ENCODE data around the gene MASP1.

Gene MASP1

DNA sequence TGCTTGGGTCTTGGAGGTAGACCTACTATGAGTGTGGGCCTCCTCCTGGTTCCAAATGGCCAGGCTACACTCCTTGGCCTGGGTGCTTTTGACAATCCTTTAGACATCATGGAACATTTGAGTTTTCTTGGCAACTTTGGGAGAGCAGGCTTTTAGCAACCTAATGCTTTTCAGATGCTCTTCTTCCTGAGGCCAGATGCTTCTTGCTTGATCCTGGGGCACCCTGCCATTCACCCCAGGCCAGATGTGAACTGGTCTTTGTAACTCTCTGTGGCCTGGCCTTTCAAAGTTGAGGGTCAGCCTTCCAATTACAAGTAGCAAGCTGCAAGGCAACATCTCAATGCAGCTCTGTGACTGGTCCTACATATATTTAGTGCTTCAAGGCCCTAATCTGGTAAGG lies 53.8 kb downstream of the MASP1 start:
- Histone ChIP-seq H4K20me1 (ENCODE audit: insufficient read depth, low read length, poor library complexity, severe bottlenecking) (no peaks in the 10 kb centered on the region), H3K79me2 (ENCODE audit: insufficient read depth, low read length) (no peaks in the 10 kb centered on the region), H3K9me3 (ENCODE audit: insufficient read depth, low read depth, low read length) (no peaks in the 10 kb centered on the region), H2AFZ (ENCODE audit: low read length) (no peak overlapping the region), H3K4me1 (ENCODE audit: insufficient read depth, low read length, poor library complexity, severe bottlenecking) (no peaks in the 10 kb centered on the region), H3K9ac (ENCODE audit: low read depth, low read length, poor library complexity, severe bottlenecking) (no peak overlapping the region), H3K9me2 (replicated peaks; ENCODE audit: low read depth, low read length) (no peaks in the 10 kb centered on the region), H3F3A (ENCODE audit: low read depth) (no peaks in the 10 kb centered on the region), H3K4me2 (ENCODE audit: low read depth, low read length, poor library complexity, severe bottlenecking) (no peak overlapping the region), H3K27me3 (ENCODE audit: insufficient read depth, low read length, poor library complexity, severe bottlenecking) (no peaks in the 10 kb centered on the region), H3K36me3 (ENCODE audit: insufficient read depth, low read length) (no peaks in the 10 kb centered on the region), H3K4me3 (ENCODE audit: low read length, poor library complexity, severe bottlenecking) (no peak overlapping the region)
- TF ChIP-seq, protein P1, sequence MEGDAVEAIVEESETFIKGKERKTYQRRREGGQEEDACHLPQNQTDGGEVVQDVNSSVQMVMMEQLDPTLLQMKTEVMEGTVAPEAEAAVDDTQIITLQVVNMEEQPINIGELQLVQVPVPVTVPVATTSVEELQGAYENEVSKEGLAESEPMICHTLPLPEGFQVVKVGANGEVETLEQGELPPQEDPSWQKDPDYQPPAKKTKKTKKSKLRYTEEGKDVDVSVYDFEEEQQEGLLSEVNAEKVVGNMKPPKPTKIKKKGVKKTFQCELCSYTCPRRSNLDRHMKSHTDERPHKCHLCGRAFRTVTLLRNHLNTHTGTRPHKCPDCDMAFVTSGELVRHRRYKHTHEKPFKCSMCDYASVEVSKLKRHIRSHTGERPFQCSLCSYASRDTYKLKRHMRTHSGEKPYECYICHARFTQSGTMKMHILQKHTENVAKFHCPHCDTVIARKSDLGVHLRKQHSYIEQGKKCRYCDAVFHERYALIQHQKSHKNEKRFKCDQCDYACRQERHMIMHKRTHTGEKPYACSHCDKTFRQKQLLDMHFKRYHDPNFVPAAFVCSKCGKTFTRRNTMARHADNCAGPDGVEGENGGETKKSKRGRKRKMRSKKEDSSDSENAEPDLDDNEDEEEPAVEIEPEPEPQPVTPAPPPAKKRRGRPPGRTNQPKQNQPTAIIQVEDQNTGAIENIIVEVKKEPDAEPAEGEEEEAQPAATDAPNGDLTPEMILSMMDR (conservative IDR thresholded peaks at IDR 0.05; ENCODE audit: low read length): no peak
- TF ChIP-seq EZH2phosphoT487 (IDR thresholded peaks at IDR 0.05; ENCODE audit: borderline replicate concordance): no peak

DNA sequence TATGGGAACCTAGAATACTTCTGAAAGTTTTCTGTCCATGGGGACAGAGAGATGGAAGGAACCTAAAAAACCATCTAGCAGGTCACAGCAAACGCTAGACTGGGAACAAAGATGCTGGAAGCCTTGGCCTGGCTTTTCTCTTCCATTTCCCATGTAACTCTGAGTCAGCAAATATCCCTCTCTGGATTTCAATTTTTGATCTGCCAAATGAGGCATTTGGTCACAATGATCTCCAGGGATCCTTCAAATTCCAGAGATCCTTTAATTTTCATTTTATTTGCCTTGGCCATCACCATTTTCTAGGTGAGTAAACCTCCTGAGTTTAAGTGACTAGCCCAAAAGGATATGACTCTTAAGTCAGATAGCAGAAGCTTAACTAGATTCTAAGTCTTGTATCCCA lies 54.6 kb downstream of the MASP1 start:
- Histone ChIP-seq H4K20me1 (ENCODE audit: insufficient read depth, low read length, poor library complexity, severe bottlenecking) (no peaks in the 10 kb centered on the region), H3F3A (ENCODE audit: low read depth) (no peaks in the 10 kb centered on the region), H2AFZ (ENCODE audit: low read length) (no peak overlapping the region)

DNA sequence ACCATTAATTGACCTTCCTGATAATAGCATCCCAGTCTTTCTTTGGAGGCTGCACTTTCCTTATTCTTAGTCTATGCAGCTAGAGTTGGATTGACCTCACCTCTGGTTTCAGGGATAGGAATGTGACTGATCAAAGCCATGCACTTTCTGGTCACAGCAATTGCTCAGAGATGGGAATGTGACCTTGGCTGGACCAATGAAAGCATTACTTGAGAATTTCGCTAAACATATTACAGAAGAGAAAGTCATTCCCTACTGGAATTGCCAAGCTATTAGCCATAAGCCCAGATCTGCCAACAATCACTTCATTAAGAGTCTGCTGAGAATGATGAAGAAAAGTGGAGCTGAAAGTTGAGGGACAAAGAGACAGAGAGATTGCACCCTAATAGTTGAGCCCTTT lies 61.5 kb downstream of the MASP1 start:
- H4K20me1 ChIP-seq (ENCODE audit: insufficient read depth, low read length, poor library complexity, severe bottlenecking): no peaks in the 10 kb centered on the region
- no peak overlapping the region for H3K4me3 ChIP-seq (ENCODE audit: low read length, poor library complexity, severe bottlenecking)
- TF ChIP-seq, protein P1 (conservative IDR thresholded peaks at IDR 0.05; ENCODE audit: low read length): no peak
- TF ChIP-seq EZH2phosphoT487 (IDR thresholded peaks at IDR 0.05; ENCODE audit: borderline replicate concordance): no peak
- H3K4me1 ChIP-seq (ENCODE audit: insufficient read depth, low read length, poor library complexity, severe bottlenecking): no peaks in the 10 kb centered on the region
- H3K9me3 ChIP-seq (ENCODE audit: insufficient read depth, low read depth, low read length): no peaks in the 10 kb centered on the region
- H3K9me2 ChIP-seq (replicated peaks; ENCODE audit: low read depth, low read length): no peaks in the 10 kb centered on the region
- H3K9ac ChIP-seq (ENCODE audit: low read depth, low read length, poor library complexity, severe bottlenecking): no peak overlapping the region
- no peaks in the 10 kb centered on the region for H3K79me2 ChIP-seq (ENCODE audit: insufficient read depth, low read length)
- no peak overlapping the region for H2AFZ ChIP-seq (ENCODE audit: low read length)
- no peak overlapping the region for H3K4me2 ChIP-seq (ENCODE audit: low read depth, low read length, poor library complexity, severe bottlenecking)
- H3F3A ChIP-seq (ENCODE audit: low read depth): no peaks in the 10 kb centered on the region
- H3K27me3 ChIP-seq (ENCODE audit: insufficient read depth, low read length, poor library complexity, severe bottlenecking): peaks cover 10% of the 10 kb centered on the region
- H3K36me3 ChIP-seq (ENCODE audit: insufficient read depth, low read length): no peaks in the 10 kb centered on the region

More for the DNA sequence above, 54.6 kb downstream of the MASP1 start:
- Histone ChIP-seq H3K4me2 (ENCODE audit: low read depth, low read length, poor library complexity, severe bottlenecking) (no peak overlapping the region), H3K36me3 (ENCODE audit: insufficient read depth, low read length) (no peaks in the 10 kb centered on the region), H3K4me3 (ENCODE audit: low read length, poor library complexity, severe bottlenecking) (no peak overlapping the region), H3K27me3 (ENCODE audit: insufficient read depth, low read length, poor library complexity, severe bottlenecking) (peaks cover 2% of the 10 kb centered on the region), H3K79me2 (ENCODE audit: insufficient read depth, low read length) (no peaks in the 10 kb centered on the region), H3K9me2 (replicated peaks; ENCODE audit: low read depth, low read length) (no peaks in the 10 kb centered on the region), H3K9ac (ENCODE audit: low read depth, low read length, poor library complexity, severe bottlenecking) (no peak overlapping the region), H3K4me1 (ENCODE audit: insufficient read depth, low read length, poor library complexity, severe bottlenecking) (no peaks in the 10 kb centered on the region), H3K9me3 (ENCODE audit: insufficient read depth, low read depth, low read length) (no peaks in the 10 kb centered on the region)
- no peak for TF ChIP-seq EZH2phosphoT487 (IDR thresholded peaks at IDR 0.05; ENCODE audit: borderline replicate concordance)
- TF ChIP-seq, protein P1 (conservative IDR thresholded peaks at IDR 0.05; ENCODE audit: low read length): no peak

Data from Loucy (cell line).